ENCODE results near the gene F10. TPM values are rescaled to one million over a fixed set of nuclear protein-coding genes. Genes with fewer than 3 reads are reported as not detected.

Gene F10
- total and polyA plus RNA-seq, 2 of the 13 experiments (the other 11 are each of a cell fraction or from before 2014, with no cell fraction given): 58.4 to 237 TPM

GRCh38 chr13:113169277-113170272 is 47.0 kb downstream of the F10 start (continued):
- TF ChIP-seq ZNF569 (CRISPR knock-in tag; IDR thresholded peaks at IDR 0.05; ENCODE audit: borderline replicate concordance): no peak
- no peak for TF ChIP-seq PAX8 (CRISPR knock-in tag; IDR thresholded peaks at IDR 0.05; ENCODE audit: borderline replicate concordance)
- no peak for TF ChIP-seq JDP2 (CRISPR knock-in tag; IDR thresholded peaks at IDR 0.05; ENCODE audit: borderline replicate concordance)
- no peak for TF ChIP-seq BATF2 (CRISPR knock-in tag; IDR thresholded peaks at IDR 0.05)
- no peak for TF ChIP-seq MAZ (IDR thresholded peaks at IDR 0.05; ENCODE audit: borderline replicate concordance, low read depth, low read length)
- 0 out of 2 replicates have a peak, but pooled peaks have one; percentile 27 for TF ChIP-seq MAZ (CRISPR knock-in tag; IDR thresholded peaks at IDR 0.05; ENCODE audit: low read depth)
- no peak for TF ChIP-seq ARNT (IDR thresholded peaks at IDR 0.05)
- no peak for TF ChIP-seq NR3C1 (CRISPR knock-in tag; IDR thresholded peaks at IDR 0.05)
- TF ChIP-seq HOMEZ (CRISPR knock-in tag; IDR thresholded peaks at IDR 0.05; ENCODE audit: low read depth): no peak
- no peak for TF ChIP-seq ZNF33A (CRISPR knock-in tag; IDR thresholded peaks at IDR 0.05; ENCODE audit: borderline replicate concordance)
- 0 out of 2 replicates have a peak, but pooled peaks have one; percentile 29 for TF ChIP-seq ZFP91 (CRISPR knock-in tag; IDR thresholded peaks at IDR 0.05; ENCODE audit: borderline replicate concordance)
- no peak for TF ChIP-seq CBFB (CRISPR knock-in tag; IDR thresholded peaks at IDR 0.05)
- TF ChIP-seq UBTF (CRISPR knock-in tag; IDR thresholded peaks at IDR 0.05): 0 out of 2 replicates have a peak, but pooled peaks have one; percentile 22
- 0 out of 2 replicates have a peak, but pooled peaks have one; percentile 38 for TF ChIP-seq ZGPAT (CRISPR knock-in tag; IDR thresholded peaks at IDR 0.05)
- TF ChIP-seq MIER3 (CRISPR knock-in tag; IDR thresholded peaks at IDR 0.05; ENCODE audit: borderline replicate concordance): no peak; the same call in 1 of the 2 replicates
- TF ChIP-seq NFYB (CRISPR knock-in tag; IDR thresholded peaks at IDR 0.05): no peak
- no peak for TF ChIP-seq E2F5 (CRISPR knock-in tag; conservative IDR thresholded peaks at IDR 0.05)
